GM19035 (cell line): ENCODE data around the gene CRYGS.

Experiments used
- ATAC-seq: cut with Tn5 transposase; IDR thresholded peaks from one replicate; pipeline ENCODE4 v1.9.1; 2021; ENCODE audit not compliant: unreplicated experiment

Gene CRYGS

GRCh38 chr3:186496016-186496415, 48.2 kb downstream of the CRYGS start:
- ATAC-seq = no peak

GRCh38 chr3:186493525-186494255, 50.5 kb downstream of the CRYGS start:
- ATAC-seq = no peak

DNA sequence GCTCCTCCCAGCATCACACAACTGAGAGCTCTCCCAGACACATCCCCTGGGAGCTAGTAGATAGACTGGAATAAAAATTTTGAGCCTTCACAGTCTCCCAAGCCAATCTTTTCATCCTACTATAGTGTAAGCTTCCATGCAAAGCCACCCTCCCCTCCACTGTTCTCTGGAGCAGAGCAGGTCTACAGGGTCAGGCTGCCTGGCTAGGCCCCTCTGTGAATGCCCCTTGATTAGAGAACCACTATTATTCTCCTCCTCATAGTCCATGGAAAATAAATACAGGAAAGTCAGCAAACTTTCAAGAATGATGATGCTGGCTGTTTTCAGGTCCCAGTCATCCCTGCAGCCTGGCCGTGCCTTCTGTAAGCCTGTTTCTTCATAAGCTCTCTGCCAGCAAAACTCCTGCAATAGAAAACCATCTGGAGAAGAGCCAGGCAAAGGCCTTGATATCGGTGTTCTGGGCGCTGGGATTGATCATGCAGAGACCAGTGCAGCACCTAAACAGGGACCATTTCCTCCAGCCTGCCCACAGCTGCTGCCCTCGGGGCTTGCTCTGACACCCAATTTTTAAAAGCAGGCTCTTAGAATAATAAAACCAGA, 51.7 kb downstream of the CRYGS start:
- no peak for ATAC-seq

DNA sequence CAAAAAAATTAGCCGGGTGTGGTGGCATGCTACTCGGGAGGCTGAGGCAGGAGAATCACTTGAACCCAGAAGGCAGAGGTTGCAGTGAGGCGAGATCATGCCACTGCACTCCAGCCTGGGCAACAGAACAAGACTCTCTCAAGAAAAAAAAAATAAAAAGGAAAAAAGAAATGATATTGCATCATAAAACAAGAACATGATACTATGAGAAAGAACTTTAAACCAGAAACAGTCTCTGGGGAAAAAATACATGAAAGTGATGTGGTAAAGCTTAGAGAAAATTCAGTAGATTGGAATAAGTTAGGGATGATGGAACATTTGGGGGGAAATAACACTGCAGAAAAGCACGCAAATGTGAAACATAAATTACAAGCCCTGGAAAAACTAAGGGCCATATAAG, 54.7 kb downstream of the CRYGS start:
- no peak for ATAC-seq
